ENCODE results near the gene RANBP17.

RANBP17 gene

GRCh38 chr5:171272996-171273970 lies 411.5 kb downstream of the RANBP17 start:
- H3K27me3 ChIP-seq (ENCODE audit: control insufficient read depth, insufficient read depth, low read length) = no peaks in the 10 kb centered on the region
- H3K9me3 ChIP-seq (ENCODE audit: control insufficient read depth, low read length) = no peaks in the 10 kb centered on the region
- no peak overlapping the region for H3K27ac ChIP-seq
- H3K4me1 ChIP-seq = no peaks in the 10 kb centered on the region
- no peak overlapping the region for H3K4me2 ChIP-seq (ENCODE audit: low read length)
- no peak overlapping the region for H3K9ac ChIP-seq
- TF ChIP-seq CTCF (IDR thresholded peaks at IDR 0.05) = peak; percentile 17
- H3K79me2 ChIP-seq = no peaks in the 10 kb centered on the region
- H2AFZ ChIP-seq = no peak overlapping the region
- H3K4me3 ChIP-seq (ENCODE audit: low read depth, low read length) = no peak overlapping the region
- H3K36me3 ChIP-seq (ENCODE audit: control insufficient read depth, insufficient read depth, low read length) = no peaks in the 10 kb centered on the region

- Histone ChIP-seq H3K4me1 (no peaks in the 10 kb centered on the region), H3K4me3 (ENCODE audit: low read depth, low read length) (no peak overlapping the region), H3K79me2 (no peaks in the 10 kb centered on the region), H3K27ac (no peak overlapping the region), H3K4me2 (ENCODE audit: low read length) (no peak overlapping the region), H2AFZ (no peak overlapping the region), H3K9ac (no peak overlapping the region), H3K36me3 (ENCODE audit: control insufficient read depth, insufficient read depth, low read length) (no peaks in the 10 kb centered on the region), H3K27me3 (ENCODE audit: control insufficient read depth, insufficient read depth, low read length) (no peaks in the 10 kb centered on the region), H3K9me3 (ENCODE audit: control insufficient read depth, low read length) (no peaks in the 10 kb centered on the region)
- no peak for TF ChIP-seq CTCF (IDR thresholded peaks at IDR 0.05)
Observed at GRCh38 chr5:171275841-171276544, 414.2 kb downstream of the RANBP17 start.

GRCh38 chr5:171283753-171284152 lies 421.9 kb downstream of the RANBP17 start:
- H2AFZ ChIP-seq = no peak overlapping the region
- H3K27me3 ChIP-seq (ENCODE audit: control insufficient read depth, insufficient read depth, low read length) = no peaks in the 10 kb centered on the region
- H3K27ac ChIP-seq = no peak overlapping the region
- H3K4me1 ChIP-seq = no peaks in the 10 kb centered on the region
- TF ChIP-seq CTCF (IDR thresholded peaks at IDR 0.05) = no peak
- H3K36me3 ChIP-seq (ENCODE audit: control insufficient read depth, insufficient read depth, low read length) = no peaks in the 10 kb centered on the region
- no peak overlapping the region for H3K4me2 ChIP-seq (ENCODE audit: low read length)
- no peak overlapping the region for H3K9ac ChIP-seq
- H3K4me3 ChIP-seq (ENCODE audit: low read depth, low read length) = no peak overlapping the region
- no peaks in the 10 kb centered on the region for H3K79me2 ChIP-seq
- H3K9me3 ChIP-seq (ENCODE audit: control insufficient read depth, low read length) = no peaks in the 10 kb centered on the region

GRCh38 chr5:171285465-171285864 lies 423.6 kb downstream of the RANBP17 start:
- Histone ChIP-seq H3K4me2 (ENCODE audit: low read length) (no peak overlapping the region), H3K27ac (no peak overlapping the region), H3K9me3 (ENCODE audit: control insufficient read depth, low read length) (no peaks in the 10 kb centered on the region), H2AFZ (no peak overlapping the region), H3K79me2 (no peaks in the 10 kb centered on the region), H3K27me3 (ENCODE audit: control insufficient read depth, insufficient read depth, low read length) (no peaks in the 10 kb centered on the region), H3K36me3 (ENCODE audit: control insufficient read depth, insufficient read depth, low read length) (no peaks in the 10 kb centered on the region), H3K9ac (no peak overlapping the region), H3K4me1 (no peaks in the 10 kb centered on the region), H3K4me3 (ENCODE audit: low read depth, low read length) (no peak overlapping the region)
- TF ChIP-seq CTCF (IDR thresholded peaks at IDR 0.05) = no peak
